ENCODE results near the gene PLIN4.
"Not testable (repeated sequence)": the region's sequence is repeated elsewhere in the genome, so short reads cannot be mapped to it uniquely, and the experiment has no call there.

PLIN4 gene

DNA sequence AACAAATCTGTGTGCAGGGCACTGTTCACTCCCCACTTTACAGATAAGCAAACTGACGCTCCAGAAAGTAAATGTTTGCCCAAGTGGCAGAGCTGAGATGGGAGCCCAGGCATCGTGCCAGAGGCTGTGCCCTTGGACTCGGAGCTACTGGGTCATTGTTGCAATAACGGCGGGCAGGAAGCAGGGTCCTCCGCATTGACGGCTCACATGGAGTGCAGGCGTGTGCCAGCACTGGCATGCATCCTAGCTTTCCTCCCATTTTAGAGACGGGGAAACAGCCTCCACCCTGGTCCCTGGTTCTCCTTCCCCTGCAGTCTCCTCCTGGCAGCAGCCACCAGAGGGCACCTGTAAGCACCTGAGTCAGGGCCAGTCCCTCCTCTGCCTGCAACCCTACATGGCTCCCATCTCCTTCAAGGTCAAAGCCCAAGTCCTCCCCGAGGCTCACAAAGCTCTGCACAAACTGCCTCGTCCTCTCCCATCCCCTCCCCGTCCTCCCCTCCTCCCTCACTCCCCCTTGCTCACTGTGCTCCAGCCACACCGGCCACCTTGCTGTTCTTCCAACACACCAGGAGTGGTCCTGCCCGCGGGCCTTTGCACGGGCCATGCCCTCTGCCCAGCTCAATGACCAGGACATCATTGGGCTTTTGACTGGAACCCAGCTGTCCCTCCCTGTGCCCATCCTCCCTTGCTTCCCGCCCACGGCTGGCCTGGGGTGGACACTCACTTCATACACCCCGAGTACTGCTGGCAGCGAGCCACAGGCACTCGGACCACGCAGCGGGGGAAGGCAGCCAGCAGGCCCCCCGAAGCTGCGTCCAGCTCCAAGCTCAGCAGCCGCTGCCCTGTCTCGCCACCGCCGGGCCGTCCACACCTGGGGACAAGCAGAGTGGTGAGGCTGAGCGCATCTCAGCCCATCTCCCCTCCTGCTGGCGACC, 29.3 kb upstream of the PLIN4 start:
- DNase-seq = no peak

GRCh38 chr19:4543842-4544647, 25.8 kb upstream of the PLIN4 start:
- DNase-seq = no peak

GRCh38 chr19:4542896-4543841, 24.9 kb upstream of the PLIN4 start:
- DNase-seq = no peak

DNA sequence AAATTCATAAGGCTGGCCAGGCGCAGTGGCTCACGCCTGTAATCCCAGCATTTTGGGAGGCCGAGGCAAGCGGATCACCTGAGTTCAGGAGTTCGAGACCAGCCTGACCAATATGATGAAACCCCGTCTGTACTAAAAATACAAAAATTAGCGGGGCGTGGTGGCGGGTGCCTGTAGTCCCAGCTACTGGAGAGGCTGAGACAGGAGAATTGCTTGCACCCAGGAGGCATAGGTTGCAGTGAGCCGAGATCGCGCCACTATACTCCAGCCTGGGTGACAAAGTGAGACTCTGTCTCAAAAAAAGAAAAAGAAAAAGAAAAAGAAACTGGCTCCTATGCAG, 23.5 kb upstream of the PLIN4 start:
- DNase-seq = not testable (repeated sequence)

GRCh38 chr19:4541114-4541805, 23.0 kb upstream of the PLIN4 start:
- no peak for DNase-seq

DNA sequence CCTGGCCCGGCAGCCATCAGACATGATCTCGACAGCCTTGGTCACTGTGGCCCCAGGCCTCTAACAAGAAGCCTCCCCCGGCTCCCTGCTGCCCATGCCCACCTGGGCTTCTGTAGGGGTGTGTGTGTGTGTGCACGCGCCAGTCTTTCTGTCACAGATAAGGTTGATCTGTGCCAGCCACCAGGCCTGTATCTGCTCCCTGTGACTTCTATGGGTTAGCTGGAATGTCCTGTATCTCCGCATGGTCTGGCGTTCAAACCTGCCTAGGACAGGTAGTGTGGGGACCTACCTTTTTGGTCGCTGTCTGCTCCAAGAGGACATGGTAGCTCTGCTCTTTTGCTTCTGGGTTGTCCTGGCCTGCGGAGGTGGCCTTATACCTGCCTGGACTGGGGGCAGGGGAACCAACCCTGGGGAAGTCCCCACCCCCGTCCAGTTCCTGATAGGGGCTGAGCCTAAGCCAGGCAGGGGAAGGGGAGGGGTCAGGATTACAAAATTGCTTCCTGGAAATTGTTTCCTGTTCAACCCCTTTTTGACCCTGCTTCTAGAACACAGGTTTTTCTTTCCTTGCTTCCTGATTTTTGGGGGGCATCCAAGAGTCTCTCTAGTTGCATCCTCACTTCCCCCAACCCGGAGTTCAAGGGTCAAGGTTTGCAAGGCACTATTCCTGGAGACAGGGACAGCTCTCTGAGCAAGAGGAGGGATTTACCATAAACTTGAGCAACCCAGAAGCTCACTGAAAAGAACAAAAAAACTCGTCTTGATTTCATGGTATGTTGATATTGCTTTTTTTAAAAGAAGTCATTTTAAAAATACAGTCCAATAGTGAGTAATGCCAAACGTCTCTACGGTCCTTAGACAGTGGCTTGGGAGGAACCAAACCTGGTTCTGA, 21.7 kb upstream of the PLIN4 start, which contains the start of gene LRG1:
Gene LRG1 (minus strand): TSS at position 344 of the 889 bp plus-strand sequence. CDS start 23 bp downstream, at position 321.
- no peak for DNase-seq

DNA sequence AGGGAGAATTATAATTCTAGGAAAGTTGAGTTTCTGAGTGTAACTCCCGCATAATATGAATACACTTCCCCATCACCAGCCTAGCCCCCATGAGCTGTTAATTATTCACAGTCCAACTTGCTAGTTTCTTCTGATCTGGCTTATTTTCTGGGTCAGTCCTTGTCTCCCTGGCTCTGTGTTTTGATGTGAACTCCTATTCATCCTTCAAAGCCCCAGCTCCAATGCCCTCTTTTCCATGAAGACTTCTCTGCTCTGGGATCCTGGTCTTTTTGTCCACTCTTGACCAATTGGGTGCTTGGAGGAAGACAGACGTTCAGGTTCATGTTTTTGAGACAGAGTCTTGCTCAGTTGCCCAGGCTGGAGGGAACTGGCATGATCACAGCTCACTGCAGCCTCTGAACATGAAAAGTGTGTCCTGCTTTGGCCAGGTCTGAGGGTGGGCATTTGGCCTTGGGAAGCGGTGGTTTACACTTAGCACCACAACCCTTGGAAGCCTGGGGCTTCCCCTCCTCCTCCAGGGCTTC, 20.9 kb upstream of the PLIN4 start:
- DNase-seq = no peak

DNA sequence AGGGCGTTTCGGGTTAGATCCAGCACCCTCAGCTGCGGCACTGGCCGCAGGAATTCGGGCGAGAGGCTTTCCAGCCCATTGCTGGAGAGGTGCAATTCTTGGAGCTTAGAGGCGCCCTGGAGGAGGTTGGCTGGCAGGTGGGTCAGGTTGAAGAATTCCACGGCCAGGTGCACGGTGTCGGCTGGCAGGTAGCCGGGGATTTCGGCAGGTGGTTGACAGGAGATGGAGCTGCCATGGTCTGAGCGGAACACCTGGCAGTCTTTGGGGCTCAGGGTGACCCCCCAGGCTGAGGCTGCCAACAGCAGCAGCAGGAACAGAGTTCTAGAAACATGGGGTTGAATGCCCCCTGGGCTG, 20.3 kb upstream of the PLIN4 start:
- DNase-seq = no peak

- DNase-seq = no peak
Observed at GRCh38 chr19:4537953-4538600, 19.8 kb upstream of the PLIN4 start.

DNA sequence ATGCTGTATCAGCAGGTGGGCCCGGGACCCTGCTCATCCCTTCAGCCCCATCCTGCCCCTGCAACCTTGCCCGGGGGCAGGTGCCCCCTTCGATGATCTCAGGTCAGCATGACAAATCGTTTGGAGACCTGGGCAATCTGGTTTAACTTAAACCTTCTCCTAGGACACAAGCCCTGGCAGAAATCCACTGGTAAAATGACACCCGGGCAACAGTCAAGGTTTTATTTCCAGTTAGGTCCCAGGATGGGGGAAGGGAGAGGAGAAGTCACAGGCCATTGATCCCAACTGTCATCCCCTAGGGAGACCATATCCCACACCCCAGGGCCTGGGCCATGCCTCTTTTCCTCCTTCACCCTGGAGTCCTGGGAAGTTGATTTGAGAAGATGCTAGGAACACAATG, 18.5 kb upstream of the PLIN4 start:
- DNase-seq = no peak

DNA sequence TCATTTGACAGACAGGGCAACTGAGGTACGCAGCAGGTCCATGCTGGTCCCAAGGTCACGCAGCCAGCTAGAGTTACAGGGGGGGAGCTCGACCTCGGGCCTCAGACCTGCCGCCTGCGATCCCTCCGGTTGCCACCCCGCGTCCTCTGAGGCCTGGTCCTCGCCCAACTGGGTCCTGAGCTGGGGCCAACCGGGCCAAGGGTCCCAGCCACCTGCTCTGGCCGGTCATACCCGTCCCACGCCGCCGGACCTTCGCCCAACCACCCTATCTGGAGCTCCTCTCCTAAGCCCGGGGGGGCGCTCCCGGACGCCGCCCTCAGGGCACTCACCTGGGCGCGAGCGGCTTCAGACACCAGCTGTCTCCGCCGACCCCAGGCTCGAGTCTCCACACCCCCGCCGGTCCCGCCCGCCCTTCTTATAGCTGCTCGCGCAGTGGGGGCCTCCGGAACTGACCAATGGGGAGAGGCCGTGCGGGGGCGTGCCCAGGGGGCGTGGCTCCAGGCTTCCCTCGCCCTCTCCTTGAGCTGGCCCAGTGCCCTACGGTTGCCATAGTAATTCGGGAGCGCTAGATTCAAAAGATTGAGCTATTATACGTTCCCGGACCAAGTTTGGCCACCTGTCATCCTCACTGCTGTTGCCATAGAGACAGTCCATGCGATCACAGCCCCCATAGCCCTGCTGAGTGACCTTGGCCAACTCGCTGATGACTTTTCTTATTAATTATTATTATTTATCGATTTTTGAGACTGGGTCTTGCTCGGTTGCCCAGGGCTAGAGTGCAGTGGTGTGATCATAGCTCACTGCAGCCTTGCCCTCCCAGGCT, 16.8 kb upstream of the PLIN4 start, which contains the start of gene PLIN5:
Gene PLIN5 (minus strand): TSS at position 389 of the 823 bp plus-strand sequence. CDS start 1,150 bp downstream, outside the sequence.
- peak; percentile 39 for DNase-seq

DNA sequence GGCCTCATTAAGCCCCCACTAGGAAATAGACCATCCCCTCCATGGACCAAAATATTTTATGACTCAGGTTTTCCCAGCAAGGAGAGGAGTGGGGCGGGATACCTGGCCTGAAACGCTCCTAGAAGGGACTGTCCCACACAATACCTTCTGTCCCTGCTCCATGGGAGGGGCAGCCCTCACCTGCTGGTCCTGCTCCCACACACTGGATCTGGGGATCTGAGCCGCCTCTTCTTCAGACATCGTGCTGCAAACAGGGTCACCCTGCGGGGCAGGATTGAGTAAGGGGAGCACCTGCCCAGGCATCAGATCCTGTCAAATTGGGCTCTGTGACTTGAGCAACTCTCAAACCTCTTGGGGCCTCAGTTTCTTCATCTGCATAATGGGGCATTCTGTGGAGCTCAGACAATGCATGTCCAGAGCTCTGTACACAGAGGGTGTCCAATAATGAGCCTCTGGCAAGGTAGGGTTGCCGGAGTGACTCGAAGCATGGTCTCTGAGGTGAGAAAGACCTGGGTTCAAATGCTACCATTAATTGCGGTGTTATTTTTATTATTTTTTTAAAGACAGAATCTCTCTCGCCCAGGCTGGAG, 15.6 kb upstream of the PLIN4 start:
- DNase-seq = no peak

- DNase-seq = no peak
Observed at GRCh38 chr19:4533334-4533733, 15.0 kb upstream of the PLIN4 start.

- DNase-seq = no peak
Observed at GRCh38 chr19:4531562-4532165, 13.4 kb upstream of the PLIN4 start.

- DNase-seq = no peak
Observed at GRCh38 chr19:4529924-4530522, 11.7 kb upstream of the PLIN4 start.

GRCh38 chr19:4528843-4529242, 10.6 kb upstream of the PLIN4 start:
- no peak for DNase-seq

DNA sequence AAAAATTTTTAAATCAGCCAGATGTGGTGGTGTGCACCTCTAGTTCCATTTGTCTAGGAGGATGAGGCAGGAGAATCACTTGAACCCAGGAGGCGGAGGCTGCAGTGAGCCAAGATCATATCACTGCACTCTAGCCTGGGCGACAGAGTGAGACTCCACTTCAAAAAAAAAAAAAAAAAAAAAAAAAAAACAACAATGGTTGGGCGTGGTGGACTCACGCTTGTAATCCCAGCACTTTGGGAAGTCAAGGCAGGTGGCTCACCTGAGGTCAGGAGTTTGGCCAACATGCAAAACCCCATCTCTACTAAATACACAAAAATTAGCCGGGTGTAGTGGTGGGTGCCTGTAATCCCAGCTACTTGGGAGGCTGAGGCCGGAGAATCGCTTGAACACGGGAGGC, 9.1 kb upstream of the PLIN4 start:
- not testable (repeated sequence) for DNase-seq

GRCh38 chr19:4525563-4526002, 7.3 kb upstream of the PLIN4 start:
- DNase-seq = no peak

Data from NCI-H1694 treated with DMSO at 0.1 percent for 48 hours (cell line).